K562 (cell line): ENCODE results near the gene RAB3D. TPM values are rescaled to one million over a fixed set of nuclear protein-coding genes. Genes with fewer than 3 reads are reported as not detected.

Experiments used
- CGGBP1 ChIP-seq: fragments of 250-450 bp; sonication (Bioruptor Pico); IDR thresholded peaks from 2 replicates; pipeline ENCODE4 v1.9.0; 2021; ENCODE audit warnings: mild to moderate bottlenecking
- L3MBTL2 ChIP-seq: fragments of 450-650 bp; IDR thresholded peaks from 2 replicates; pipeline ENCODE4 v1.6.1; 2016; ENCODE audit warnings: mild to moderate bottlenecking, moderate library complexity
- NR2C1 ChIP-seq, 2 experiments: fragments of 450-650 bp; IDR thresholded peaks; 2 replicates each; pipeline ENCODE4 v1.6.1; 2017; ENCODE audit warnings: mild to moderate bottlenecking in 2 of 2, antibody characterized with exemption in 1 of 2, inconsistent platforms in 1 of 2, missing compliant biosample characterization in 1 of 2, missing genetic modification characterization in 1 of 2
- TCF7 ChIP-seq: sonication (generic); IDR thresholded peaks from 2 replicates; pipeline ENCODE4 v1.6.1; 2016; ENCODE audit warnings: antibody characterized with exemption, borderline replicate concordance
- ZEB2 ChIP-seq: fragments of 450-650 bp; IDR thresholded peaks from 2 replicates; pipeline ENCODE4 v1.6.1; 2016
- ZNF830 ChIP-seq: fragments of 250-450 bp; sonication (Bioruptor Pico); IDR thresholded peaks from 2 replicates; pipeline ENCODE4 v1.5.0; 2021; ENCODE audit warnings: mild to moderate bottlenecking
- polyA plus RNA-seq, 8 experiments: library from polyadenylated mRNA; depleted of rRNA in 4 of 8; stranded (reverse) in 5 of 8; unstranded in 3 of 8; fragments of >200 nt; fragmentation: Nextera tagmentation in 2 of 8; fragmentation: Illumina TruSeq in 1 of 8; extraction: Ambion mirVana in 2 of 8; extraction: Trizol in 1 of 8; gene quantifications; 2 replicates each; pipeline versions ENCODE4 v1.2.1 to v1.2.3, GENCODE V29; 2011 to 2014; ENCODE audit warnings: inconsistent platforms in 1 of 8, missing spikeins in 1 of 8
- total RNA-seq, 7 experiments: library from RNA; depleted of rRNA in 6 of 7; stranded (reverse); fragments of >200 nt in 6 of 7; fragmentation: Illumina TruSeq in 2 of 7; extraction: Trizol in 2 of 7; gene quantifications; 2 replicates each; pipeline versions ENCODE4 v1.2.1 to v1.2.3, GENCODE V29; 2011 to 2021; ENCODE audit warnings: low replicate concordance in 1 of 7
- TF ChIP-seq, protein P1 (sequence below): fragments of 200-600 bp; sonication (generic); IDR thresholded peaks from one replicate; pipeline ENCODE4 v1.6.1; 2012; ENCODE audit warnings: mild to moderate bottlenecking, low read depth, low read length, inconsistent platforms
- TF ChIP-seq, protein P2 (sequence below): fragments of 250-450 bp; sonication (Bioruptor Pico); IDR thresholded peaks from 2 replicates; pipeline ENCODE4 v1.5.0; 2021; ENCODE audit warnings: mild to moderate bottlenecking, moderate library complexity
- TF ChIP-seq, protein P3 (sequence below): fragments of 250-450 bp; sonication (Bioruptor Pico); IDR thresholded peaks from 2 replicates; pipeline ENCODE4 v1.9.0; 2021; ENCODE audit warnings: mild to moderate bottlenecking, inconsistent platforms

RAB3D gene
- total and polyA plus RNA-seq, 9 of the 15 experiments (the other 6 are each of a cell fraction or from before 2014, with no cell fraction given): 0.34 to 3.3 (median 1.3) TPM

GRCh38 chr19:11374433-11375142, 35.1 kb upstream of the RAB3D start, which contains the start of gene SWSAP1 (continued):
- TF ChIP-seq CGGBP1 (CRISPR knock-in tag): no peak
- TF ChIP-seq, protein P1, sequence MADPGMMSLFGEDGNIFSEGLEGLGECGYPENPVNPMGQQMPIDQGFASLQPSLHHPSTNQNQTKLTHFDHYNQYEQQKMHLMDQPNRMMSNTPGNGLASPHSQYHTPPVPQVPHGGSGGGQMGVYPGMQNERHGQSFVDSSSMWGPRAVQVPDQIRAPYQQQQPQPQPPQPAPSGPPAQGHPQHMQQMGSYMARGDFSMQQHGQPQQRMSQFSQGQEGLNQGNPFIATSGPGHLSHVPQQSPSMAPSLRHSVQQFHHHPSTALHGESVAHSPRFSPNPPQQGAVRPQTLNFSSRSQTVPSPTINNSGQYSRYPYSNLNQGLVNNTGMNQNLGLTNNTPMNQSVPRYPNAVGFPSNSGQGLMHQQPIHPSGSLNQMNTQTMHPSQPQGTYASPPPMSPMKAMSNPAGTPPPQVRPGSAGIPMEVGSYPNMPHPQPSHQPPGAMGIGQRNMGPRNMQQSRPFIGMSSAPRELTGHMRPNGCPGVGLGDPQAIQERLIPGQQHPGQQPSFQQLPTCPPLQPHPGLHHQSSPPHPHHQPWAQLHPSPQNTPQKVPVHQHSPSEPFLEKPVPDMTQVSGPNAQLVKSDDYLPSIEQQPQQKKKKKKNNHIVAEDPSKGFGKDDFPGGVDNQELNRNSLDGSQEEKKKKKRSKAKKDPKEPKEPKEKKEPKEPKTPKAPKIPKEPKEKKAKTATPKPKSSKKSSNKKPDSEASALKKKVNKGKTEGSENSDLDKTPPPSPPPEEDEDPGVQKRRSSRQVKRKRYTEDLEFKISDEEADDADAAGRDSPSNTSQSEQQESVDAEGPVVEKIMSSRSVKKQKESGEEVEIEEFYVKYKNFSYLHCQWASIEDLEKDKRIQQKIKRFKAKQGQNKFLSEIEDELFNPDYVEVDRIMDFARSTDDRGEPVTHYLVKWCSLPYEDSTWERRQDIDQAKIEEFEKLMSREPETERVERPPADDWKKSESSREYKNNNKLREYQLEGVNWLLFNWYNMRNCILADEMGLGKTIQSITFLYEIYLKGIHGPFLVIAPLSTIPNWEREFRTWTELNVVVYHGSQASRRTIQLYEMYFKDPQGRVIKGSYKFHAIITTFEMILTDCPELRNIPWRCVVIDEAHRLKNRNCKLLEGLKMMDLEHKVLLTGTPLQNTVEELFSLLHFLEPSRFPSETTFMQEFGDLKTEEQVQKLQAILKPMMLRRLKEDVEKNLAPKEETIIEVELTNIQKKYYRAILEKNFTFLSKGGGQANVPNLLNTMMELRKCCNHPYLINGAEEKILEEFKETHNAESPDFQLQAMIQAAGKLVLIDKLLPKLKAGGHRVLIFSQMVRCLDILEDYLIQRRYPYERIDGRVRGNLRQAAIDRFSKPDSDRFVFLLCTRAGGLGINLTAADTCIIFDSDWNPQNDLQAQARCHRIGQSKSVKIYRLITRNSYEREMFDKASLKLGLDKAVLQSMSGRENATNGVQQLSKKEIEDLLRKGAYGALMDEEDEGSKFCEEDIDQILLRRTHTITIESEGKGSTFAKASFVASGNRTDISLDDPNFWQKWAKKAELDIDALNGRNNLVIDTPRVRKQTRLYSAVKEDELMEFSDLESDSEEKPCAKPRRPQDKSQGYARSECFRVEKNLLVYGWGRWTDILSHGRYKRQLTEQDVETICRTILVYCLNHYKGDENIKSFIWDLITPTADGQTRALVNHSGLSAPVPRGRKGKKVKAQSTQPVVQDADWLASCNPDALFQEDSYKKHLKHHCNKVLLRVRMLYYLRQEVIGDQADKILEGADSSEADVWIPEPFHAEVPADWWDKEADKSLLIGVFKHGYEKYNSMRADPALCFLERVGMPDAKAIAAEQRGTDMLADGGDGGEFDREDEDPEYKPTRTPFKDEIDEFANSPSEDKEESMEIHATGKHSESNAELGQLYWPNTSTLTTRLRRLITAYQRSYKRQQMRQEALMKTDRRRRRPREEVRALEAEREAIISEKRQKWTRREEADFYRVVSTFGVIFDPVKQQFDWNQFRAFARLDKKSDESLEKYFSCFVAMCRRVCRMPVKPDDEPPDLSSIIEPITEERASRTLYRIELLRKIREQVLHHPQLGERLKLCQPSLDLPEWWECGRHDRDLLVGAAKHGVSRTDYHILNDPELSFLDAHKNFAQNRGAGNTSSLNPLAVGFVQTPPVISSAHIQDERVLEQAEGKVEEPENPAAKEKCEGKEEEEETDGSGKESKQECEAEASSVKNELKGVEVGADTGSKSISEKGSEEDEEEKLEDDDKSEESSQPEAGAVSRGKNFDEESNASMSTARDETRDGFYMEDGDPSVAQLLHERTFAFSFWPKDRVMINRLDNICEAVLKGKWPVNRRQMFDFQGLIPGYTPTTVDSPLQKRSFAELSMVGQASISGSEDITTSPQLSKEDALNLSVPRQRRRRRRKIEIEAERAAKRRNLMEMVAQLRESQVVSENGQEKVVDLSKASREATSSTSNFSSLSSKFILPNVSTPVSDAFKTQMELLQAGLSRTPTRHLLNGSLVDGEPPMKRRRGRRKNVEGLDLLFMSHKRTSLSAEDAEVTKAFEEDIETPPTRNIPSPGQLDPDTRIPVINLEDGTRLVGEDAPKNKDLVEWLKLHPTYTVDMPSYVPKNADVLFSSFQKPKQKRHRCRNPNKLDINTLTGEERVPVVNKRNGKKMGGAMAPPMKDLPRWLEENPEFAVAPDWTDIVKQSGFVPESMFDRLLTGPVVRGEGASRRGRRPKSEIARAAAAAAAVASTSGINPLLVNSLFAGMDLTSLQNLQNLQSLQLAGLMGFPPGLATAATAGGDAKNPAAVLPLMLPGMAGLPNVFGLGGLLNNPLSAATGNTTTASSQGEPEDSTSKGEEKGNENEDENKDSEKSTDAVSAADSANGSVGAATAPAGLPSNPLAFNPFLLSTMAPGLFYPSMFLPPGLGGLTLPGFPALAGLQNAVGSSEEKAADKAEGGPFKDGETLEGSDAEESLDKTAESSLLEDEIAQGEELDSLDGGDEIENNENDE: no peak
- peak; percentile 92 for TF ChIP-seq L3MBTL2
- TF ChIP-seq TCF7: 0 out of 2 replicates have a peak, but pooled peaks have one; percentile 19
- no peak for TF ChIP-seq ZEB2
- no peak for TF ChIP-seq NR2C1 (IDR thresholded peaks at IDR 0.05)
- peak; percentile 74 for TF ChIP-seq NR2C1 (tag; IDR thresholded peaks at IDR 0.05)
- TF ChIP-seq, protein P2, sequence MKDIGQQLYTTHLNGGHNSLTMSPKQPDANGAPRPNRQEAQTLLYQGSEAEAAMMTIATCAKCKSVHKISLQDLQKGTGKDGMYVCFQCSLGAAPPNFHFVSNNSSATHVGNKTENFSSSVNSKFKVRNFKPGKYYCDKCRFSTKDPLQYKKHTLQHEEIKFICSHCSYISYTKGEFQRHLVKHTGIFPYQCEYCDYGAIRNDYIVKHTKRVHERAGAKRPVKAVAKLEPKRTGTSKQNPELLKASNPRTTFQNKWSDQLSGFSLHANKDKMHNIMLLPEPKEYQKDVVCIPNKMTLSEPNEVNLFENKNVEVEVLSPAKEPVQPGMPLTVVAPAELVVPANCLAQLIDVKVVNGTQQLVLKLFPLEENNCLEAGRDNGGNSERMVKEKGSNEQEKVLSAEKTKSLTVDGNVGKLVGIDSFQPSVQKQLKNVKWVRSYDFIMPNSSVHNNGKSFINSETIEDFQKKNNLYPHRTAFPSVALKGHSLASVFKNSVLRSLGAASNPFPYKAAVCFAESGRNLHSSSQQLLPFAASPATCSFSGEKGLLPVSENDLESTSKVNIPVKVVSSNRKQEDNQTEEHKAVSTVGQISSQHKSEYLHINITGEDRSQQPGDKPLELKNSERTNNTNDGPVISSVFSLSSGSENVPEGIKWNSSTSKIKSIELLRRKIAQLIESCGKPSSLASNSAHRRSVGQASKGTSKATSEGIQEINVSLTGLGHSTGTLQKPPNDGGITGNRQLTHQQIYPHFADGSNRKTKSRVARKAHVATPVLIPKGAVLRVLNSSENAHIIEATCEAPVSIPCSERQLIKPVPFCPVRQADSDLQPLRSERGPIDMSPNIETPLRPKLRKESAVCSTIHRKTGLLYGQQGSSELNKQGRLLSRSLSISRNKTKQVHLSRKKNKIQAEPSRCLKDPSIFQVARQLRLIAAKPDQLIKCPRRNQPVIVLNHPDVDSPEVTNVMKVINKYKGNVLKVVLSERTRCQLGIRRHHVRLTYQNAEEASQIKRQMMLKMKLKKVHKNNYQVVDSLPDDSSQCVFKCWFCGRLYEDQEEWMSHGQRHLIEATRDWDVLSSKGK (CRISPR knock-in tag): no peak
- no peak for TF ChIP-seq ZNF830 (CRISPR knock-in tag)
- TF ChIP-seq, protein P3, sequence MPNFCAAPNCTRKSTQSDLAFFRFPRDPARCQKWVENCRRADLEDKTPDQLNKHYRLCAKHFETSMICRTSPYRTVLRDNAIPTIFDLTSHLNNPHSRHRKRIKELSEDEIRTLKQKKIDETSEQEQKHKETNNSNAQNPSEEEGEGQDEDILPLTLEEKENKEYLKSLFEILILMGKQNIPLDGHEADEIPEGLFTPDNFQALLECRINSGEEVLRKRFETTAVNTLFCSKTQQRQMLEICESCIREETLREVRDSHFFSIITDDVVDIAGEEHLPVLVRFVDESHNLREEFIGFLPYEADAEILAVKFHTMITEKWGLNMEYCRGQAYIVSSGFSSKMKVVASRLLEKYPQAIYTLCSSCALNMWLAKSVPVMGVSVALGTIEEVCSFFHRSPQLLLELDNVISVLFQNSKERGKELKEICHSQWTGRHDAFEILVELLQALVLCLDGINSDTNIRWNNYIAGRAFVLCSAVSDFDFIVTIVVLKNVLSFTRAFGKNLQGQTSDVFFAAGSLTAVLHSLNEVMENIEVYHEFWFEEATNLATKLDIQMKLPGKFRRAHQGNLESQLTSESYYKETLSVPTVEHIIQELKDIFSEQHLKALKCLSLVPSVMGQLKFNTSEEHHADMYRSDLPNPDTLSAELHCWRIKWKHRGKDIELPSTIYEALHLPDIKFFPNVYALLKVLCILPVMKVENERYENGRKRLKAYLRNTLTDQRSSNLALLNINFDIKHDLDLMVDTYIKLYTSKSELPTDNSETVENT: peak; percentile 84; the same call in 1 of the 2 replicates
